GM10266 (cell line): ENCODE measurements around the gene CELF2.

Experiments
- DNase-seq: peaks from one replicate; pipeline ENCODE4 v3.0.0; 2012; ENCODE audit errors: extremely low spot score
- TF ChIP-seq, protein P1 (sequence below): IDR thresholded peaks from 2 replicates; pipeline ENCODE4 v1.5.1; 2012; ENCODE audit warnings: mild to moderate bottlenecking, low read depth; ENCODE audit not compliant: control insufficient read depth, insufficient read depth; ENCODE audit errors: missing control alignments

Gene CELF2

DNA sequence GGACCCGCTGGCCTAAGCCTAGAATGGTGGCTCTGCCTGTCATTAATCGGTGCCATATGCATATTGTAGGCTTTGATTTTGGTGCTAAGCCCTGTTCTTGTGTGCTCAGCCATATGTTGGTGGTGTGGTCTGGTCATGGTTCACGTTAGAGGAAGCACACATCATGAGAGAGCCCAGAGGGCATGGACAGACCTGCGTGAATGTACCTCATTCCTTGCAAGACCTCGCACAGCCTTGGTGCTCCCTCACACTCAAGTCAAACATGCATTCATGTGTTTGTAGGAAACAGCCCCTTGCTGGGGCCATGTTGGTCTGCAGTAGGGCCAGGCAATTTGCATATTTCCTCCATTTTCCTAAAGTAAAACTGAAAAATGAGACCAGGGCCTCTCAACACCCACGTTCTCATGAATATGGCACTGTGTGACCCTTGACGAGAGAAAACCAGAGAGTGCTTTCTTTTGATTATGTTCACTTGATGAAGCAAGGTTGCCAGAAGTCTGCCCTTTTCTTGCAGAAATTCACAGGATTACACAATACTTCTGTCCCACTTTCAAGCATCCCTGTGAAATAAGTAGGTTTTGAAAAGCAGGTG lies 268.7 kb downstream of the CELF2 start:
- TF ChIP-seq, protein P1, sequence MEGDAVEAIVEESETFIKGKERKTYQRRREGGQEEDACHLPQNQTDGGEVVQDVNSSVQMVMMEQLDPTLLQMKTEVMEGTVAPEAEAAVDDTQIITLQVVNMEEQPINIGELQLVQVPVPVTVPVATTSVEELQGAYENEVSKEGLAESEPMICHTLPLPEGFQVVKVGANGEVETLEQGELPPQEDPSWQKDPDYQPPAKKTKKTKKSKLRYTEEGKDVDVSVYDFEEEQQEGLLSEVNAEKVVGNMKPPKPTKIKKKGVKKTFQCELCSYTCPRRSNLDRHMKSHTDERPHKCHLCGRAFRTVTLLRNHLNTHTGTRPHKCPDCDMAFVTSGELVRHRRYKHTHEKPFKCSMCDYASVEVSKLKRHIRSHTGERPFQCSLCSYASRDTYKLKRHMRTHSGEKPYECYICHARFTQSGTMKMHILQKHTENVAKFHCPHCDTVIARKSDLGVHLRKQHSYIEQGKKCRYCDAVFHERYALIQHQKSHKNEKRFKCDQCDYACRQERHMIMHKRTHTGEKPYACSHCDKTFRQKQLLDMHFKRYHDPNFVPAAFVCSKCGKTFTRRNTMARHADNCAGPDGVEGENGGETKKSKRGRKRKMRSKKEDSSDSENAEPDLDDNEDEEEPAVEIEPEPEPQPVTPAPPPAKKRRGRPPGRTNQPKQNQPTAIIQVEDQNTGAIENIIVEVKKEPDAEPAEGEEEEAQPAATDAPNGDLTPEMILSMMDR: no peak
- peak; percentile 80 for DNase-seq

DNA sequence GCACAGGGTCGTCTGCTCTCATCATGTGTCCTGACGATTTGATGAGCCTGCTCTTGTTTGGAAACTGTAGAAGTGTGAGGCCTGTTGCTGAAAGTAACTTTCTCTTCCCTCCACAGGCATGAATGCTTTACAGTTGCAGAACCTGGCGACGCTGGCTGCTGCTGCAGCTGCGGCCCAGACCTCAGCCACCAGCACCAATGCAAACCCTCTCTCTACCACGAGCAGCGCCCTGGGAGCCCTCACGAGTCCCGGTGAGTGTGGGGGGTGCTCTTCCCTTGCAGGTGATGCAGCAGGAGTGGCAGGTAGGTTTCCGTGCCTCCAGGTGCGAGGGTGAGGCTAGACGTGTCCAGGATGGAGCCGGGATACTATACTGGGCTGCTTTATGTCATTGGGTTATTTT lies 270.6 kb downstream of the CELF2 start:
- TF ChIP-seq, protein P1: no peak
- DNase-seq: no peak

DNA sequence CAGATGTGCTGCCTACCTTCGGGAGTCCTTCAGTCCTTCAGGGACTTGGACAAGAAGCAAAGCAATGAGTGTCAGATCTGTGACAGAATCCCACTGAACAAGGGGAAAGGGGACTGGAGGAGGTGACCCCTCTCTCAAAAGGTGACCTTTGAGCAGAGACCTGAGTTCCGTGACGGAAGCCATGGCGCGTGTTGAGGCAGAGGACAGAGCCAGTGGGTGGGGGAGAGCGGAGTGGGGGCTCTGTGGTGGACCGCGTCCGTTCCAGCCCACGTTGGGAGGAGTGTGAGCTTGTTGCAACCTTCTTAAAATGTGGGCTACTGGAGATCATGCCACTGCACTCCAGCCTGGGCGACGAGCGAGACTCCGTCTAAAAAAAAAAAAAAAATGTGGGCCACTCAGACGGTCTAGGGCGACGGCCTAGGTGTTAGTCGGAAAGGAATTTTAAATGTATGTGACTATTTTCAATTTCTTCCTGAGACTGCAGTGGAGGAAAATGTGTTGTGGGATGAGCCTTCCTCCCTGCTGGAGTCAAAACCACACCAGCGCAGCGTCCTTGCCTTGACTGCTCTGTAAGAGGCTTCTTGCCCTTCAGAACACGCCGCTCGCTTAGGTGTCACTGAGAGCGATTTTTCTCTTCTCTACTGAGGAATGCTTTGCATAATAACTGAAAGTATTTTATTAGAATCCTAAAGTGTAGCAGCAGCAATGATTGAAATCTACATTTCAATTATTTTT lies 272.7 kb downstream of the CELF2 start:
- DNase-seq: no peak

DNA sequence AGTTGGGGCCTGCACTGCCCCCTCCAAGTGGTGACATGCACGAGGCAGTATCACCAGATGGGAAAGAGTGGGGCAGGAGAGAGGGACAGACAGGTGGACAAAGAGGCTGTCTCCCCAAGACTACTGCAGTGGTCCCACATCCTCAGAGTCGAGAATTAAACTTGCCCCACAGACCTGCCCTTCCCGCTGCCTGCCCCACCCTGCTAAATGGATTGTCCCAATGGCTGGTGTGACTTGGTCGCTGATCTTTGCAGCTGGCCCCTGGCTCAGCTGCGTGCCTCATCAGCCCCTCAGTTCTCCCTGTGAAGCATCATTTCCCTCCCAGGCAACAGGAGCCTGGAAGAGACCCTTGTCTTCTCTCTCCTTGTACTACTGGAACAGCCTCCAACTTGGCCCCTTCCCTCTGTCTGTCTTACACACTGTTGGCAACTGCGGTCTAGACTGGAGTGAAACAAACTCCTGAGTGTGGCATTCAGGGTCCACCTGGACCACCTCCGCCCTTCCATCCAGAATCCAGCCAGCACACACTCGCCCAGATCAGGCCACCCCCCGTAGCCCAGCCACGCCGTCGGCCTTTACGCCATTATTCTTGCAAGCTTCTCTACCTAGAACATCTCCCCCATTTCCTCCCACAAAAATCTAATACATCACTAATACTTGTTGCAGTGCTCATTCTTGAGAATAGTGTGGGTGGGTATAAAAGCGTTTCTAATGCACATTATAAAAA lies 275.1 kb downstream of the CELF2 start:
- no peak for DNase-seq
- TF ChIP-seq, protein P1: no peak

More for the DNA sequence above, 272.7 kb downstream of the CELF2 start:
- TF ChIP-seq, protein P1: no peak

DNA sequence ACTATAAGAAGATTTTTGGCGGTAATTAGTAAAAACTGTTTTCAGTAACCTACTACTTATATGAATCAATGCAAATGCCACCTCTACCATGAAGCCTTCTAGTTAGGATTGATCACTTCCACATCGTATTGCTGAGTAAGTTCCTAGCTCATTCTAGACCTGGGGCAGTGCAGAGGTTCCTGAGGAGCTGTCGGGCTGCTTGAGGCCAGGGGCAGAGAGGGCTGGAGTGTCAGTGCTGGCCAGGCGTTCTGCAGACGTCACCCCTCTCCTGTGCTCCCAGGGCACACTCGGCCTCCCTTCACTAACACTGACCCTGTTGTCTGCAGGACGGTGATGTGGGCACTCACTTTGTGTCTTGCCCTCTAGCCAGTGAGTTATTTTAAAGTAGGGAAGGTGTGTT lies 275.7 kb downstream of the CELF2 start:
- TF ChIP-seq, protein P1: no peak
- DNase-seq: no peak

DNA sequence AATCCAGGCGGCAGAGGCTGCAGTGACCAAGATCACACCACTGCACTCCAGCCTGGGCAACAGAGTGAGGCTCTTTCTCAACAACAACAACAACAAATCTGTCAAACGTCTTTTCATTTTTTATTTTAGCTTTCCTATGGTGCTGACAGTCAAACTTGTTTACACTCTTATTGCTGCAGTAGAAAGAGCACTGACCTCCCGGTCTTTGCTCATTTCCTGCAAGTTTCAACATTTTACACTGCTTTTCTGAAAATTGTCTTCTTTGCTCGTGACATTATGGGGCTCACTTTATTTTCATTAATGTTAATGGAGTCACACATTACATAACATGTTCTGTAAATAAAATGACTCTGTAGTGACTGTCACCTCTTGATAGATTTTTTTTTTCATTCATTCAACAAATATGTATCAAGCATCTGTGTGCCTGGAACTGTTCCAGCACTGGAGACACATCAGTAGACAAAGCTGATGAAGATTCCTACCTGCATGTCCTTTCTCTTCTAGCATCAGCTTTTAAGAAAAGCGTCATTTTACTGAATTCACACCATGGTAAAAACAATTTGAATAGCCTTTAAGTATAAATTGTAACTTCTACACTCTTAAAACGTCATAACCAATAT lies 277.3 kb downstream of the CELF2 start:
- TF ChIP-seq, protein P1: no peak
- no peak for DNase-seq
